Aortic smooth muscle cell (primary cell): ENCODE measurements around the gene SLC27A5. TPM values are rescaled to one million over a fixed set of nuclear protein-coding genes. Genes with fewer than 3 reads are reported as not detected.

Experiments used
- total RNA-seq: library from RNA; depleted of rRNA; stranded (reverse); fragments of >200 nt; gene quantifications from 2 replicates; pipeline ENCODE4 v1.2.3, GENCODE V29; 2014

The SLC27A5 gene
- total RNA-seq = 12.5 and 14.5 TPM in 2 replicates

GRCh38 chr19:58511353-58512208 lies at the start of gene SLC27A5:
Gene SLC27A5, minus strand, starts transcription at chr19:58511992. Its CDS starts 37 bp downstream, at chr19:58511955.

DNA sequence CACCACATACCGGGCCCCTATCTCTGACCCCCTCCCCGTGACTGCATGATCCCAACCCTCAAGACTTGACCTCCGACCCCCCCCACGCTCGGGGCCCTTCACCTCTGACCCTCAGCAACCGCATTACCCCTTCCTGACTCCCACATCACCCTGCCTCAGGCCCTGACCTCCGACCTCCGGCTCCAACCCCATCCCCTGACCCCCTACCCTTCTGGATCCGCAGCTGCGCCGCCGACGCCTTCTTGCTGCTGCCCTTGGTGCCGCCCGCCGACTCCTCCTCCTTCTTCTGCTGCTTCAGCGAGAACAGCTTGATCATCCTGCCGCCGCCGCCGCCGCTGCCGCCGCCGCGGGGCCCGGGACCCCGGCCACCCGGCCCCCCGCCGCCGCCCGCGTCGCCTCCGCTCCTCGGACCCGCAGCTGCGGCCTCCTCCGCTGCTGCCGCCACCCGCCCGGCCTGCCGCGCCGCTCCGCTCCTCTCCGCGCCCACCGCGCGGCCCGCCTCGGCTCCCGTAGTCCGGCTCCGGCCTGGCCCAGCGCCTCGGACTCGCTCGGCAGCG lies 46.4 kb upstream of the SLC27A5 start, which contains the start of gene UBE2M:
Gene UBE2M, minus strand, starts transcription at position 546 of the 557 bp plus-strand sequence. Its CDS starts 230 bp downstream, at position 316.

GRCh38 chr19:58554494-58555368 lies 42.9 kb upstream of the SLC27A5 start, which contains the start of gene CHMP2A:
Gene CHMP2A, minus strand, starts transcription at chr19:58555105. Its CDS starts 893 bp downstream, at chr19:58554212.

DNA sequence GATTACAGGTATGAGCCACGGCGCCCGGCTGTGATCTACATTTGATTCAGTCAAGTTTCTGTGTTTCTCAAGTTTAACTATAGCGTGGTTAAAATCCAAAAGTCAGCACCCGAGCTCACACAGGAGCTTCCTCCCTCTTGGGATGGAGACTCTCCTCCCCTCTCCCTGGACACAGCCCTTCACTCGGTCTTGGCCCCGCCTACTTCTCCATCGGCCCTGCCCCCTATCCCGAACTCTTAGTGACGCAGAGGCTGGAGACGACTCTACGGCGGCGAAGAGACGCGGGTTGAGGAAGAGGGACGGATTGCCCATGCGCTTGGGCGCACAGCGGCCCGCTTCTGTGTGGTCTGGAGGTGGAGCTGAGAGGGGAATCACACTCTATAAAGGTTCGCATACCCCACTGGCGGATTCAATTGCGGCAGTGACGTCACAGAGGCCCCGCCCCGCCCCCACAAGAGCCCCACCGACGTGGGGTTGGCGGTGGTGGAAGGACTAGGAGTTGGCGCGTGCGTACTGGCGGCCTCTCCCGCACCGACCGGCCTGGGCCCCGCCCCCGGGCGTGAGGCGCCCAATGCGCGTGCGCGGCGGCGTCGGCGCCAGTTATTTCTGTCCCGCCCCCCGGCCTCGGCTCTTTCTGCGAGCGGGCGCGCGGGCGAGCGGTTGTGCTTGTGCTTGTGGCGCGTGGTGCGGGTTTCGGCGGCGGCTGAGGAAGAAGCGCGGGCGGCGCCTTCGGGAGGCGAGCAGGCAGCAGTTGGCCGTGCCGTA lies 32.2 kb upstream of the SLC27A5 start, which contains the start of gene TRIM28:
Gene TRIM28, plus strand, starts transcription at position 239 of the 765 bp plus-strand sequence. CDS start 694 bp downstream, outside the sequence.

GRCh38 chr19:58519355-58520256 lies 7.8 kb upstream of the SLC27A5 start, which contains the start of gene ZBTB45:
Gene ZBTB45, minus strand, starts transcription at chr19:58519810. Its CDS starts 2,137 bp downstream, at chr19:58517673.

GRCh38 chr19:58475714-58476497 lies 35.9 kb downstream of the SLC27A5 start, which contains the start of gene ZNF446:
Gene ZNF446, plus strand, starts transcription at chr19:58476352. Its CDS starts 867 bp downstream, at chr19:58477219.

GRCh38 chr19:58466760-58467589 lies 44.8 kb downstream of the SLC27A5 start, which contains the start of gene ZNF324:
Gene ZNF324, plus strand, starts transcription at chr19:58467080. Its CDS starts 2,106 bp downstream, at chr19:58469186.

GRCh38 chr19:58451358-58452101 lies 60.3 kb downstream of the SLC27A5 start, which contains the start of gene ZNF324B:
Gene ZNF324B, plus strand, starts transcription at chr19:58451622. Its CDS starts 2,080 bp downstream, at chr19:58453702.

Other genes starting within 250 kb of the SLC27A5 start
- gene ZNF8, start 233.0 kb downstream of the SLC27A5 start, total RNA-seq = 2.9 and 3.3 TPM in 2 replicates
- 37.9 and 40.6 TPM in 2 replicates for gene ERVK3-1, start 206.6 kb downstream of the SLC27A5 start, total RNA-seq
- 1.8 and 2.2 TPM in 2 replicates for gene ZSCAN22, start 185.0 kb downstream of the SLC27A5 start, total RNA-seq
- gene A1BG, start 158.5 kb downstream of the SLC27A5 start, total RNA-seq = 3.6 and 7.1 TPM in 2 replicates
- gene ZNF497, start 149.2 kb downstream of the SLC27A5 start, total RNA-seq = 0.53 and 0.68 TPM in 2 replicates
- 1.1 and 1.3 TPM in 2 replicates for gene ZNF837, start 131.0 kb downstream of the SLC27A5 start, total RNA-seq
- 1,860 and 2,343 TPM in 2 replicates for gene RPS5, start 124.7 kb downstream of the SLC27A5 start, total RNA-seq
- gene RNF225, start 116.3 kb downstream of the SLC27A5 start, total RNA-seq = 0.12 and 0.26 TPM in 2 replicates
- 12.3 and 17.6 TPM in 2 replicates for gene ZNF584, start 103.3 kb downstream of the SLC27A5 start, total RNA-seq
- gene ZNF132, start 71.8 kb downstream of the SLC27A5 start, total RNA-seq = 9.5 and 10.3 TPM in 2 replicates
- 7.8 and 10.8 TPM in 2 replicates for gene ZNF324B, start 60.4 kb downstream of the SLC27A5 start, total RNA-seq
- 9.6 and 13.6 TPM in 2 replicates for gene ZNF324, start 44.9 kb downstream of the SLC27A5 start, total RNA-seq
- 5.3 and 6.2 TPM in 2 replicates for gene ZNF446, start 35.6 kb downstream of the SLC27A5 start, total RNA-seq
- gene ZBTB45, start 7.8 kb upstream of the SLC27A5 start, total RNA-seq = 5.7 and 5.8 TPM in 2 replicates
- 241 and 323 TPM in 2 replicates for gene TRIM28, start 32.1 kb upstream of the SLC27A5 start, total RNA-seq
- 187 and 216 TPM in 2 replicates for gene CHMP2A, start 43.1 kb upstream of the SLC27A5 start, total RNA-seq
- gene UBE2M, start 46.6 kb upstream of the SLC27A5 start, total RNA-seq = 64.0 and 95.3 TPM in 2 replicates
- gene MZF1, start 61.3 kb upstream of the SLC27A5 start, total RNA-seq = 11.4 and 11.9 TPM in 2 replicates